GM19468 (cell line): ENCODE results near the gene THADA.
"Not testable (repeated sequence)": the region's sequence is repeated elsewhere in the genome, so short reads cannot be mapped to it uniquely, and the experiment has no call there.

ENCODE experiments used
- ATAC-seq: cut with Tn5 transposase; IDR thresholded peaks from one replicate; pipeline ENCODE4 v1.9.1; 2021; ENCODE audit warnings: mild to moderate bottlenecking, moderate library complexity, moderate number of reproducible peaks; ENCODE audit not compliant: unreplicated experiment; ENCODE audit errors: extremely low read depth

The THADA gene

DNA sequence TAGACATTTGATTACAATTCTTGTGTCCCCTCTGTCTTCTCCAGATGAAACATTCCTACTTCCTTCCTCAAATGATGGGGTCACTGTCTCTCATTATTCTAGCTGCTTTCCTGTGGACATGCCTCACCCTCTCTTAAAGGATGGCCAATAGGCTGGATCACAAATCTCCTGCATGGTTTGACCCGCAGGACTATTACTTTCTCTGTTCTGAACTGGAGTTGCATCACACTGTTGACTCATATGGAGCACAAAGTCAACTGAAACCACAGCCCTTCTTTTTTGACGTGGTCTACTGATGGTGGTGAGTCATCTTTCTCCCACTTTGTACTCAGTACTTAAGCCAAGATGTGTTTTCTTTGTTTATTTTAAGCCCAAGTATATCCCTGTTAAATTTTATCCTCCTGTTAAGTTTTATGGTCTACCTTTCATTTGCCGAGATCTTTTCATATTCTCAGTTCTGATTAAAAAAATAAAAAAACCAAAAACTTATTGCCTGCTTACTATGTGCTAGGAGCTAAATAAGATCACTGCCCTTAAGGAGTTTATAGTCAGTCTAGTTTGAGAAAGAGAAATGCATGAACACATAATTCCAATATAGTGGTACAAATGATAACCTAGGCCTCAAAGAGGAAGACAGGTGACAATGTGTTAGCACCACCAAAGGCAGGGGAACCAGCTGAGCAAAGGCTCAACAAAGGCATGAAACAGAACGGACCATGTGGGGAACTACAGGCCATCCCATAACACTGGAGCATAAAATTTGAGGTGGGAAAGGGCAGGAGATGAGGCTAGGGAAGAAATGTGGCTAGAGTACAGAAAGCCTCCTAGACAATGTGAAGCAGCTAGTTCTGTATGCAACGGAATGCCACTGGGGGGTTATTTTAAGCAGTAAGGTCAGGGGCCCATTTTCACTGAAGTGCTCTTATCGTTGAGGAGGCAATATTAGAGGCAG lies 301.8 kb downstream of the THADA start:
- ATAC-seq, result peak; percentile 95

DNA sequence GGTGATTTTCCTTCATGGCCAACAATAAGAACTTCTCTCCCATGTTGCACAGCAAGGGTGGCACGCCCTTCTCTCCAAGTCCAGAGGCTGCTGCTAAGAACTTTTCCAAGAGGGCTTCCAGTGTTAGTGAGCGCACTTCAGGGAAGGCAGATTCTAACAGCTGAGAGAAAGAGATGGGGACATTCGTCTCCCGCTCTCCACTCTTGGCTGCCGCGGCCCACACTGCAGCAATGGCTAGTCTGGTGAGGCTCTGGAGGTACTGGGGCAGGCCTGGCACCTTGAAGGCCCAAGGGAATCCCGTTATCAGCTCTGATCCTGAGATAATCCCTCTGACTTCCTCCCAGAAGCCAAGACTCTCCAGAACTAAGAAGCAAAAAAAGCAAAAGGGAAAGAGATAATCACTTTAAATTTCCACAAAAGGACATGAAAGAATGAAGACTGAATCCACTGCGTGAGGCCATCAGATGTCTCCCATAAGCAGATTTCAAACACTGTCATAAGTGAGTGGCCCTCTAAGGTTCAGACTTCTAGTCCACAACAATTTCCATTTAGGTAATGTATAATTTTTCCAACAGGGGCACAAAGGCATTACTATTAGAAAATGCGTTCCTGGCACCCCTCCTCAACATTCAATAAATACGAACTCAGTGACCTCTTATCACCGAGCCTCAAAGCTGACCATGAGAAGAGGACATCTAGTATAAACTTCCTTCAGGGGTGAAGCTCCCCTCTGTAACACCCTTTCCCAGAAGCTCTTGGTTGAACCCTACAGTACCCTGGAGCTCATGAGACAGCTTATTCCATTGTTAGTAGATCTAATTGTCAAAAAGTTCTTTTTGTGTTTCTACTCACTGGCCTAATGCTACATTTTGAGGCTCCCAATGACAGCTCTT lies 302.7 kb downstream of the THADA start:
- no peak for ATAC-seq

DNA sequence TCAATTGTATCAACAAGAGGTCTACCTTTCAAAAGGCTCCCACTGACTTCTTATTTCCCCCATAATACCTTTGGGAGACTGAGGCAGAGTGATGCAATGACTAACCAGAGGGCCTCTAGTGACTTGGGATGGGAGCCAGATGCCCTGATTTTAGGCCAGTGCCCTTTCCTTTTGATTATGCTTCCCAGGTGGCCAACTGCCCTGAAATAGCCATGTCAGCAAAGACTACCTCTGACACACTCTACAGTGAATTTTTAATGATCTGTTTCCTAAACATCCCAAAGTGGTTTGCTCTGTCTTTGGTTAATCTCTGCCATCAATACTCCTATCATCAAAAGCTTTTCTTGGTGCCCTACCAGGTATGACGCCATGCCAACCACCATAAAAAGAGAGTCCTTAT lies 303.5 kb downstream of the THADA start:
- no peak for ATAC-seq

DNA sequence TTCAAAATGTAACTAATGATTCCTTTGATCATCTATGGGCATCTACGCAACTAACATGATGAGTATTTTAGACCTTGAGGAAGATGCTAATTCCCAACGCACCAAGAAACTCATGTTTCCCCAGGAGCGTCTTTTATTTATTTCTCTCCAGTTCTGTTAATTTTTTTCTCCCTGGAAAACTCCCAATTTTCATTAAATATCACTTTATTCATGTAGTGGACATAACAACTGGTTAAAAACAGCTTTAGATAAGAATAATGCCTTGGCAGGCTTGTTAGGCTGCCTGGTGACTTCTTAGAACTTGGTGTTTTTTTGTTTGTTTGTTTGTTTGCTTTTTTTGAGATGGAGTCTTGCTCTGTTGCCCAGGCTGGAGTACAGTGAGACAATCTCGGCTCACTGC lies 306.5 kb downstream of the THADA start:
- ATAC-seq, result no peak

DNA sequence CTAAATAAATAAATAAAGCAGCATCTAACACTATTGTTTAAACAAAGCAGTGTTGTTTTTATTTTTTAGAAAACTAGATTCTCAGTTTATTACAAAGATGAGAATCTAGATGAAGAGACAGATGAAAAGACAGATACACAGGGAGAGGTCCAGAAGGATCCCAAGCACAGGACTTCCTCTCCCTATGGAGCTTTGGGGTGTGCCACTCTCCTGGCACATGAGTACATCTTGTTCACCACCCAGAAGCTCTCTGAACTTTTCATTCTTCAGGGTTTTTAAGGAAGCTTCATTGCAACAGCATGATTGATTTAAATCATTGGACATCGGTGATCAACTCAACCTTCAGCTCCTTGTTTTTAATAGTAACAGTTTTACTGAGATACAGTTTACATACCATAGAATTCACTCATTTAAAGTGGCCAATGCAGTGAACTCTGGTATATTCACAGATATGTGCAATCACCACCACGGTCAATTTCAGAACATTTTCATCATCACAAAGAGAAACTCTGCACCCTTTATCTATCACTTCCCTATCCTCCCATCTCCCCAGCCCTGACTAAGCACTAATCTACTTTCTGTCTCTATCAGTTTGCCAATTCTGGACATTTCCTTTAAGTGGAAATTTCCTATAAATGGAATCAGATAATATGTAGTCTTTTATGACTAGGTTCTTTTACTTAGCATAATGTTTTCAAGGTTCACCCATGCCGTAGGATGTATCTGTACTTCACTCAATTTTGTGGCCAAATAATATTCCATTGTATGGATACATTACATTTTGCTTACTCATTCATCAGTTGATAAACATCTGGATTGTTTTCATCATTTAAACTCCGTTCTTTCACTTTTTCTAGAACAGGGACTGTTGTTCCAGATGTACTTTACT lies 307.2 kb downstream of the THADA start:
- no peak for ATAC-seq

DNA sequence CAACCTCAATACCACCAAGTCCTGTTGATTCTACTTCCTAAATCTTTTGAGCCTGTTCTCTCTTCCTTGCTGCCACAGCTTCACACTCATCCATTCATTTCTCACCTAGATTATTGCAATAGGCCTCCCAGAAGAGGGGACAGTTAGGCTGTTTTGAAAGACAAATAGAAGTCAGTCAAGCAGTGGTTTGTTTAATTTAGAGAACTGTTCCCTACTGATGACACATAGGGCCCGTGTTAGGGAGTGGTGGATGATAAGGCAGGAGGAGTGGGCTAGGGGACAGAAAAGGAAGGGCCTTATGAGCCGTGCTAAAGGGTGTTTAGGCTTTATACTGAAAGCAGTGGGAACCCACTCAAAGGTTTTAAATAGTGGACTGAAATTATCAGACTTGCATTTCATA lies 309.9 kb downstream of the THADA start:
- no peak for ATAC-seq

DNA sequence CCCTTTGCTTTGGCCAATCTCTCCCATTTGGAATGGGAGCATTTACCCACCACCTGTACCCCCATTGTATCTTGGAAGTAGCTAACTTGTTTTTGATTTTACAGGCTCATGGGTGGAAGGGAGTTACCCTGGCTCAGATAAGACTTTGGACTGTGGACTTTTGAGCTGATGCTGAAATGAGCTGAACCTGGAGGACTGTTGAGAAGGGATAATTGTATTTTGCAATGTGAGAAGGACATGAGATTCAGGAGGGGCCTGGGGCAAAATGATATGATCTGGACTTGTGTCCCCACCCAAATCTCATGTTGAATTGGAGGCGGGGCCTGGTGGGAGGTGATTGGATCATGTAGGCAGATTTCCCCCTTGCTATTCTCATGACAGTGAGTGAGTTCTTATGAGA lies 310.9 kb downstream of the THADA start:
- ATAC-seq, result no peak

DNA sequence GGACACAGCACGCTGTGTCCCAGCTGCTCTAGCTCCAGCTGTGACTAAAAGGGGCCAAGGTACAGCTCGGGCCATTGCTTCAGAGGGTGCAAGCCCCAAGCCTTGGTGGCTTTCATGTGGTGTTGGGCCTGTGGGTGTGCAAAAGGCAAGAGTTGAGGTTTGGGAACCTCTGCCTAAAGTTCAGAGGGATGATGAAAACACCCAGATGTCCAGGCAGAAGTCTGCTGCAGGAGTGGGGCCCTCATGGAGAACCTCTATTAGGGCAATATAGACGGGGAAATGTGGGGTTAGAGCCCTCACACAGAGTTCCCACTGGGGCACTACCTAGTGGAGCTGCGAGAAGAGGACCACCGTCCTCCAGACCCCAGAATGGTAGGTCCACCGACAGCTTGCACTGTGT lies 311.5 kb downstream of the THADA start:
- not testable (repeated sequence) for ATAC-seq

DNA sequence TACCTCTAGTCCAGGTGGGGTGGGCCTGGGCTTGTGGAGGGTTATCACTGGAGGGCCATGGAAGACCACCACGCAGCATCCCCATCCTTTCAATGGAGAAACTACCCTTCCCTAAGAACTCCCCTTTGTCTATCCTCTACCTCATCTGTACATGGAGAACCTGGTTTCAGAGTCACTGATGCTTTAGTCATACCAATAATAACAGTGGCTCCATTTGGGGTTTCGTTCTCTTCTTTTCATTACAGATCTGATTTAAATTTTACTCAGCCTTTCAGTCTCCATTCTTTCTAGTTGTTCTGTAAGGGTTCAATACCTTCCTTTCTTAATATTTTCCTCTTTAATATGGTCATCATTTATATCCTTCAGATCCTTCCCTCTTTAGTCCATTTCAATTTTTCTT lies 314.8 kb downstream of the THADA start:
- no peak for ATAC-seq

DNA sequence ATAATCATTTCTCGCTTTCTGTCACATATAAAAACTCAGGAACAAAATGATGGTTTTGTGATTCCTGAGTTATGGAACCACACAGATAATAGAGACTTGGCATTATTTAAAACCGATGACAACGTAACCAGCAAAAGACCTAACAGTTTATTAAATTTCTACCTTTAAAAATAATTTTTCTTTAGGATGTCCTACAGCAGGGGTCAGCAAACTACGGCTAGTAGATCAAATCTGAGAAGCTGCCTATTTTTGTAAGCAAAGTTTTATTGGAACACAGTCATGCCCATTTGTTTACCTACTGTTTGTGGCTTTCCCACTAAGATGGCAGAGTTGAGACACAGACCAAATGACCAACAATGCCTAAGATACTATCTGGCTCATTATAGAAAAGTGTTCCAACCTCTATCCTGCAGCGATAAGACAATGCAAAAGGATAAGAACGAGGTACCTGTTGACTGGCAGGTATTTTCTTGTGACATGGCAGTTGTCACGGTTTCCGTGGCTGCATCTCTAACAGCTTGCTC lies 316.5 kb downstream of the THADA start:
- ATAC-seq, result no peak

DNA sequence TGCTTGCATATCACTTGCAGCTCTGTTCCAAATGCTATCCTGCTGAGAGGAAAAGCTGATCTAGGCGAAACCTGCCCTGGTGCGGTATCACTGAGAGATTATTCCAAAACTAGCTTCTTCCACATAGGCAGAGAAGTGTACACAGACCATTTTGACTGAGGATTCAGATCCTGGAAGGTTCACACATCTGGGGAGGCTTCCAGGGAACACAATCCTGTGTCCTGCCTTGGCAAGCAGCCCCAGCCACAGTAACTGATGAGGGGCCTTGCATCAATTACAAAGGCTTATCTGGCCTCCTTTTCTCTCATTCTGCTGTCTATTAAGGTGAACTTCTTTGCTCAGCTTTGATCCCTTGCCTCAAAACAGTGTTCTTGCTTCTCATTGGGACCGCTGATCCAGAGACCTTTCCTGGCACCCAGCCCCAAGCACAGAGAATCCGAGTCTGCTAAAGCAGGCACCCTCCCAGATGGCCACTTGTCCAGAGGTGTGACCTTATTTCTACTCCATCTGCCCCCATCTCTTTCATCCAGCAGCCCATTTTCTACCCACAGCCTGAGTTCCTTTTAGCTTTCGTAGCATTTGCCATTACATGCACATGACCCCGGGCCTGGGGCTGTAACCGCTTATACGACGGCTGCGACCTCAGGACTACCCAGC lies 317.1 kb downstream of the THADA start:
- no peak for ATAC-seq

DNA sequence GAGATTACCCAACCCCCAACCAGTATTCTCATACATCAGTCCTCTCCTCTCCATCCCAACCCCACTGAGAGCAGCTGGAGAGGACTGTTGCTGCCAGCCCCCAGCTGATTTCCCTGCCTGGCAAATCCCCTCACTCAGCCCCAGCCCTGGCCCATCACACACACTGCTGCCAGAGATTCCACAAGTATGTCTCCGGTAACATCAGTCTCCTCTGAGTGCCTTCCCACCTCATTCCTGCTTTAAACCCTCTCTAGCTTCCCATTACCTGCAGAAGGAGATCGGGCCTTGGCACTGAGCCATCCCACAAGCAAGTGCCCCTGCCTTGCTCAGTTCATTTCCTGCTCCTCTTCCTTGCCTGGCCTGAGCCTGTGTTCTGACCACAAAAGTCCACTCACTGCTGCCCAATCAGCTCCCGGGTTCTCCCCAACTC lies 318.9 kb downstream of the THADA start:
- no peak for ATAC-seq

DNA sequence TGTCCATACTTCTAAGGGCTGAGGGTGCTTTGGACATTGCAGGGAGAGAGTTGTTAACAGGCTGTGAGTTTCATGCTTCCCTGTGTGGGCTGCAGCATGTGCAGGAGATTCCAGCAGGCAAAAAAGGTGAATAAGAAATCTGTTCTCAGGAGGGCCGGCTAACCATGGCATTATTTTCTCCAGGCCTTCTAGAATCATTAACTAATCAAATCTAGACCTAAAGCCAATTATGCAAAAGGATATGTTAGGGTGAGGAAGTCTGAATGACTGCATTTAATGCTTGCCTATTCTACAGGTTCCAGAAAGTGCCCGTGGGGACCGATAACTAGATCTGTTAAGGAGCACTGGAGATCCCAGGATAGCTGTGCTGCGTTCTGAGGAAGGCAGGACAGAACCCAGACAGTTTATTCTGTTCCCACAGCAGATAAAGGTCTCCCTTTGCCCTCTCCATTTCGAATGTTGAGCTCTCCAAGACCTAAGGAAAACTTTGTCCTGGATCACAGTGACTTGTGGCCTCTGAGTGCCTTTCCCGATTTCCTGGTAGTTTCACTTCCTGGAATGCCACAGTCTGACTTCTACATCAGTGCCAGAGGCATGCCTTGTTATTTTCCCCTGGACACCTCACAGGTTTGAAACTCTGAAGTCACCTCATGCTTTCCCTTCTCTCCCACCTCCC lies 319.4 kb downstream of the THADA start:
- no peak for ATAC-seq

DNA sequence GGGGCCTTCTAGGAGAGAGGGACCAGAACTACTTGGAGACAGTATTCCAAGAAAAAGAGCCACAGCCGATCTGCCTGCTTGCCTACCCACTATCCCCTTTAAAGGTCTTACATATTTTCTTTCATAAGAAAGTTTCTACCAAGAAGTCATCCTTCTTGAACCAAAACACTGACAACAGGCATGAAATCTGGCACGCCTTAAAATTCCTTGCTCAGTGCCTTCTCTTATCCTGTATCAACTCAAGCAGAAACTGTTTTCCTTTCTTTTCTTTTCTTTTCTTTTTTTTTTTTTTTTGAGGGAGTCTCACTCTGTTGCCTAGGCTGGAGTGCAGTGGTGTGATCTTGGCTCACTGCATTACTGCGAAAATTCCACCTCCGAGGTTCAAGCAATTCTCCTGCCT lies 321.1 kb downstream of the THADA start:
- ATAC-seq, result no peak

DNA sequence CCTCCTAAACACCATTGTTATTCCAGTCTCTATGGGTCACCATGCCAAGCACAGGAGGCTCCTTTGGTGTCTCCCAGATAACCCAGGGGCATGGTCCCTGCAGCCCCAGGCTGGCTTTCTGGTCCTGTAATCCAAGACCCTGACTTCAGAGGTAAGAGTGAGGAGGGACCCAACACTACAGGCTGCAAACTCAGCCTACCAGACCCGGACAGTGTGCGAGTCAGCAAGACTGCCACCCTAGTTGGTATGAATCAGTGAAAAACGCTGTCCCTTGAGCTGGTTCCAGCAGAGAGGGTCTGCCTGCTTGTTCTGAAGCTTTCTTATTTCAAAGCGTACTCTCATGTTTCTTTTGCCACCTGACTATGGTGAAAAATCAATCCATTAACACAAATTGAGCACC lies 321.8 kb downstream of the THADA start:
- no peak for ATAC-seq

DNA sequence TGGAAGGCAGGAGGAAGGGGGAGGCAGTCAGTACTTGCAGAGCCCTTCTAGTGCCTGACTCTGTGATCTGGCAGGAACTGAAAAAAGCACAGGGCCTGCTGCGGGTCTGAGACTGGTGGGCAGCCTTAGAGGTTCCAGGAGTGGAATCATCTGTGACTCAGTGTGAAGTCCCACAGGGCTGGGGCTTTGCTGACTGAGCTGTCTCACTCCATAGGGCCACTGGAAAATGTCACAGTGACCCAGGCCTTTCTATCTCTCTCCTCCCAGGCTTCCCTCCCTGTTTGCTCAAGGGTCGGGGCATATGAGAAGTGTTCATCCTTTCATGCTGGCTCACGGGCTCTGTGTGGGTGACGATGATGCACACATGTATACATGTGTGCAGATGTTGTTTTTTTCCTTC lies 322.3 kb downstream of the THADA start:
- no peak for ATAC-seq

DNA sequence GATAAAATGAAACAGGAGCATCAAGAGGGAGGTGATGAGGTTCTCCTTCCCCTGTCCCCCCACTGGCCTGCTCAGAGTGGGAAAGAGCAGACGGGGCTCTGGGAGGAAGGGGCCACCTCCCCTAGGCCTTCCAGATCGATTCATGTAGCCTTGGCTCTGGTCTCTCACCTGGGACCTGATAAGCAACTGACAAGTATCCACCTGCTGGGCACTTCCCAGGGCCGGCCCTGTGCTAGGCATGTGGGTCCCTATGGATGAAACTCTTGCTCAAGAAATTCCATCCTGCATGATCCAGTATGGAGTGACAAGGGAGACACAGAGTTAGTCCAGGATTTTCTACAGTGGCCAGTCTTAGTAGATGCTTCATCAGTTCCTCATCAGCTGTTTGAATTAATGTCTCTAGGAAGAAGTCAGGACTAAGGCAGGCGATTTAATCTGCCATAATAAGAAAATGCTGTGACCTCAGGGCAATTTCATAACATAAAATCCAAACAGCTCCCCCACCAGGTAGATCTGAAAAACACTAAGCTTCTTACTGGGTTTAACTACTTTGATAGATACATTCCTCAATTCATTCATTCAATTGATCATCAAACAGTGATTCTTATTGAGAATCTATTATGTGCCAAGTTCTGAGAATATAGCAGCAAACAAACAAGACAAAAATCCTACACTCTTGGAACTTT lies 324.8 kb downstream of the THADA start:
- no peak for ATAC-seq

DNA sequence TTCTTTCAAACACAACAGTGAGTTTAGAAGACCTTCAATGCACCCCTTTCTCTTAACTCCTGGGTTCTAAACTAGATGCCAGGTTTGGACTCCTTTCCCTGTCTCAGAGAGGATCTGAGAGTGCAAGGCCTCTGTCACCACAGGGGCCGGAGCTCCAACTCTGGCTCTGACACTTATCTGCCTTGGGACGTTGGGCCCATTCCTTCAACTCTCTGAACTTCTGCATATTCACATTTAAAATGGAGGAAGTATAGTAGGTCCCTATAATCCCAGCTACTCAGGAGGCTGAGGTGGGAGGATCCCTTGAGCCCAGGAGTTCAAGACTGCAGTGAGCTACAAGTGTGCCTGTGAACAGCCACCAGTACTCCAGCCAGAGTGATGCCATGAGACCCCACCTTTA lies 325.4 kb downstream of the THADA start:
- no peak for ATAC-seq
